ENCODE data around the gene GIPR.

DNA sequence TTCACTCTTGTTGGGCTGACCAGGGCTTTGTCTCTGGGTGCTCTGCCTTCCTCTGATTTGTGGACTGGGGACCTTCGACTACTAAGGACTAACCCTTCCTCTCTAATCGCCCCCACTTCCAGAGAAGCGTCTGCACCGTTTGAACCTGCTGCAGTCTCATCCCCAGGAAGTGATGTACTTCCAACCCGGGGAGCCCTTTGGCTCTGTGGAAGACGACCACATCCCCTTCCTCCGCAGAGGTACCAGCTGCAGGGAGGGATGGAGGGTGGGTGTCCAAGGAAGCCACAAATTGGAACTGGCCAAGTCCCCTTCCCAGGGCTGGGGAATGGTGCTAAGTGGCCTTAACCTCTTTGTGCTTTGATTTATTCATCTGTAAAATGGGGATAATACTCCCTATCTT is 33.7 kb downstream of the GIPR start:
- TF ChIP-seq, protein P1, sequence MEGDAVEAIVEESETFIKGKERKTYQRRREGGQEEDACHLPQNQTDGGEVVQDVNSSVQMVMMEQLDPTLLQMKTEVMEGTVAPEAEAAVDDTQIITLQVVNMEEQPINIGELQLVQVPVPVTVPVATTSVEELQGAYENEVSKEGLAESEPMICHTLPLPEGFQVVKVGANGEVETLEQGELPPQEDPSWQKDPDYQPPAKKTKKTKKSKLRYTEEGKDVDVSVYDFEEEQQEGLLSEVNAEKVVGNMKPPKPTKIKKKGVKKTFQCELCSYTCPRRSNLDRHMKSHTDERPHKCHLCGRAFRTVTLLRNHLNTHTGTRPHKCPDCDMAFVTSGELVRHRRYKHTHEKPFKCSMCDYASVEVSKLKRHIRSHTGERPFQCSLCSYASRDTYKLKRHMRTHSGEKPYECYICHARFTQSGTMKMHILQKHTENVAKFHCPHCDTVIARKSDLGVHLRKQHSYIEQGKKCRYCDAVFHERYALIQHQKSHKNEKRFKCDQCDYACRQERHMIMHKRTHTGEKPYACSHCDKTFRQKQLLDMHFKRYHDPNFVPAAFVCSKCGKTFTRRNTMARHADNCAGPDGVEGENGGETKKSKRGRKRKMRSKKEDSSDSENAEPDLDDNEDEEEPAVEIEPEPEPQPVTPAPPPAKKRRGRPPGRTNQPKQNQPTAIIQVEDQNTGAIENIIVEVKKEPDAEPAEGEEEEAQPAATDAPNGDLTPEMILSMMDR (IDR thresholded peaks at IDR 0.05) = no peak
- TF ChIP-seq POLR2A (IDR thresholded peaks at IDR 0.05) = no peak

Data from heart left ventricle (tissue), 13 donors.